Posterior cingulate gyrus (tissue), 11 donors: ENCODE data around the gene ARHGAP15.

Experiments used
- DNase-seq, 10 donors: peaks; one replicate each; pipeline versions ENCODE4 v3.0.0 to v3.0.0-alpha.2; 2020 to 2021; ENCODE audit warnings: mixed read lengths in 3 of 10
- intact Hi-C: fragments of 100-400 bp; cut with DNase I; formaldehyde crosslinking; loops from one replicate; pipeline ENCODE4 v1.15.1; 2023

Gene ARHGAP15

DNA sequence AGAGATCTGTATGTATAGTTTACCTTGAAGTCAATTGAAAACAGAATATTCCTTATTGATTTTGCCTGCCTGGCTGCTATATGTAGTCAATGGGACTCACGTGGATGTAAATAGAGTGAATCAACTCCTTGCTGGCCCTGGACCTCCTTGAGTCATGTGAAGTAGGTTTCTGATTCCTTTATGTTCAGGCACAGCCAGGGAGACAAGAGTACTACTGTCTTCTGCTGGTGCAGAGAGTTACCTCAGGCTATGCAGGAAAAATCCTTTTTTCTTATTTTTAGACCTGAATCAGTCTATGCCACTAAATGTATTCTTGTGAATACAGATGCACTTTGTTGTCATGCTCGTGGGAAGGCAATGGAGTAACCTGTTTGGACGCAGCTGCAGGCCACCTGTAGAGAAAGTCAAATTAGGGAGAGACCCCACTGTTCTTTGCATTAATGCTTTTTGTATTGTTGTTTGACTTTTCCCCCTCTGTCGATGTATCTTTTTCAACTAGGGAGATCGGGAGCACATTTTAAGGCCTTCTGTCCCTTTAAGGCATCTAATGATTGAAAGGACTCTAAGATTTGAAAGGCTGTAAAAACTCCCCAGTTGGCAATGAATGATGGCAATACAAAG lies 473.9 kb downstream of the ARHGAP15 start:
- intact Hi-C loops = no loop called here
- DNase-seq = no peak

GRCh38 chr2:143603846-143604565 lies 474.8 kb downstream of the ARHGAP15 start:
- DNase-seq = no peak
- intact Hi-C loops = no loop called here

DNA sequence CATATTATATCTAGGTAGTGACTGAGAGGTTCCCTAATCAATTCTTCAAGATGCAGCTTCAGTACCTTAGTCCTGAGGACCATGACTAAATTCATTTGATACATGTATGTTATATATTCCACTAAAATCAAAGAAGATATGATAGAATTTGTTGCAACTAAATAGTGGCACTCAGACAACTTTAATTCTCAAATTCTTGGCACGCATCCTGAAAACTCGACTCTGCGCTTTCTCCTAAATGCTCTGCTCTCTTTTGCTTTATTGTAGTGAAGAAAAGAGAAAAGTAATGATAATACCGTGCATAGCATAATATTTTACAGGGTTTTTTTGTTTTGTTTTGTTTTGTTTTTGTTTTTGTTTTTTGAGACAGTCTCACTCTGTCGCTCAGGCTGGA lies 475.3 kb downstream of the ARHGAP15 start:
- no peak for DNase-seq
- intact Hi-C loops = no loop called here

GRCh38 chr2:143607231-143608062 lies 478.2 kb downstream of the ARHGAP15 start:
- no peak for DNase-seq
- intact Hi-C loops = no loop called here

GRCh38 chr2:143608063-143608423 lies 478.8 kb downstream of the ARHGAP15 start:
- intact Hi-C loops = no loop called here
- DNase-seq = no peak

- intact Hi-C loops = no loop called here
- DNase-seq = no peak
These were observed 479.5 kb downstream of the ARHGAP15 start for GRCh38 chr2:143608758-143609157.

DNA sequence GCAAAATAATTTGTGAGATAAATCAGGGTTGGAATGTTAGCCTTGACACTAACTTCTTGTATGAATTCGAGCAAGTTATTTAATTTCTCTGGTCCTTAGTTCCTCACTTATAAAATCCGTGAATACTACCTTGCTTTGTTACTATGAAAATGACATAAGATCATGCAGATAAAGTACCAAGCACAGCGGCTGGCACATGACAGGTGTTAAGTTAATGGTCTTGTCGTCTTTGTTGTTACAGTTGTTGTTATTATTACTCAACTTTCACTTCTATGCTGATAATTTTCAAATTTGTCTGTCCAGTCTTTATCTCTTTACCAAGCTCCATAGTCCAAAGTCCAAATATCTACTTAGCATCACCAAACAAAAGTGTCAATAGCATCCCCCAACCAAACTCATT lies 482.1 kb downstream of the ARHGAP15 start:
- intact Hi-C loops = no loop called here
- DNase-seq = no peak

DNA sequence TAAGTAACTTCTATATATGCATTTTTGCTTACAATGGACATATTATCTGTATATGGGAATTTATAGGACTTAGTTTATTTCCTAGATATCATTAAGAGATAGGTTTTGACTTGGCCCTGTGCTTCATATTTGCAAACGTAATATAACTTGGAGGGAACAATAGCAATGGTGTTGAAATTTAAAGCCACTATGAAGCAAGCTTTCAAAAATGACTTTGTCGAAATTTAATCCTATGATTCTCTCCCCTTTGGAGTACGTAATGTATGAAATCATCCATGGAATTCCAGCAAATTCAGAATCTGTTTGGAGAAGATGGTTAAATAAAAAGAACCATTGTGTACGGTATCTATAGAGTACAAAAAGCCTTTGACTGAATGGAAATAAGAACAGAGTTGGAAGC lies 486.3 kb downstream of the ARHGAP15 start:
- no peak for DNase-seq
- intact Hi-C loops = no loop called here

GRCh38 chr2:143616452-143616851 lies 487.2 kb downstream of the ARHGAP15 start:
- intact Hi-C loops = no loop called here
- no peak for DNase-seq

- intact Hi-C loops = no loop called here
- no peak for DNase-seq
These were observed 488.7 kb downstream of the ARHGAP15 start for GRCh38 chr2:143617803-143618415.

DNA sequence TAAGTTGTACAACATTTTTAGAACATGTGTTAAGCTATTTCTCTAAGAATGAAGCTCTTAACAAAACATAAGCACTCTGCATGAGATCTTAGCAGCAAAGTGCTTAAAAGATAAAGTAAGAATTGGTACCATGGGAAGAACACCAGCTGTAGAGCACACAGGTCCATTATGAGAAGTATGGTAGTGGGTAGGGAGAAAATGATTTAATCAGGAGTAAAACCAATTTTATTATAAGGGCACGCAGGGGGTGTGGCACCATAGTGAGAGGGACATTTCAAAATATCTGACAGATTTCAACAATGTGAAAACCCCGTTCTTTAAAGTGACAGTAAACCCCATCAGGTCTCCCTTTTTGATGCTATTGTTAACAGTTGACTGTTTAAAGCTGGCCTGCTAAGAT lies 492.9 kb downstream of the ARHGAP15 start:
- intact Hi-C loops = no loop called here
- no peak for DNase-seq

- DNase-seq = no peak
- intact Hi-C loops = no loop called here
These were observed 494.2 kb downstream of the ARHGAP15 start for GRCh38 chr2:143623231-143623908.

- intact Hi-C loops = no loop called here
- DNase-seq = no peak
These were observed 494.7 kb downstream of the ARHGAP15 start for GRCh38 chr2:143623909-143624260.

DNA sequence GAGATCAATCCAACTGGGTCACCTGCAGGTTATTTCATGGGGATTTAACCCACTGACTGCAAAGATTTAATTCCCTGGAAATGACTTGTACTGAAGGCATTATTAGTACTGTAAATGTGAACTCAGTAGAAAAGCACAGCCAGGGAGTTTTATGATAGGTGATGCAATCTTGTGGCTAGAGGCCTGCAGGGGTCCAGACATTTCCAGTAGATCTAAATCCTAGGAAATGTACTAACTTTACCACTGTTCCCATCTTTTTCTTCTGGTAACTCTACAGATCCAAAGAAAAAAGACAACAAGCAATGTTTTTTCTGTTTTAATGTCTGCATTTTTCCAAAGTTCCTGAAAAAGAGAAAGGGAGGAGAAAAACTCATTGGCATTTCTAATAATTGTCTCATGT lies 500.1 kb downstream of the ARHGAP15 start:
- intact Hi-C loops = no loop called here
- DNase-seq = no peak

DNA sequence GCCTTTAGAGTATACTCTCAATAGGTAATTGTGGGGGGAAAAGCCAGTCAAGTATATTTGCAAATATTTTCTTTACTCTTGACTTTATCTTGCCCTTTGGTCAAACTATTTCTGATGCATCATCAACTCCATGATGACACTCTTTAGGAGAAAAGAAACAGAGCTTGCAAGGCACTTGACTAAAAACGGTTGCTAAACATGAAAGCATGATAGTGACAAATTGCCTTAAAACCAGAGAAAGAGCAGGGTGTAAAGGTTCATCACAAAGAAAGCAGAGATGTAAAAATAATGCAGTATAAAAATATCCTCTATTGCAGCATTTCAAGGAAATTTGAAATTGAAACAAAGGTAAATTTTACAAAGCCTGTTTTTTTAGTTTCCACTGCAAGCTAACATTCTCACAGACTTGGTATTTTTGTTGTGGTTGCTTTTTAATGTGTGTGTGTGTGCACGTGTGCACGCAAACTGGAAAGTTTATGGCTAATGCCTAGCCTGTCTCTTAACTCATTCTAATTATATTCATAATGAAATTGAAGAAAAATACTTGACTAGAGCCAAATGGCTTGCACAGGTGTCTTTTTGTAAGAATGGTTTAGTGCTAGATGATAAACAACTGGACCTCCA lies 503.6 kb downstream of the ARHGAP15 start:
- intact Hi-C loops = no loop called here
- no peak for DNase-seq

DNA sequence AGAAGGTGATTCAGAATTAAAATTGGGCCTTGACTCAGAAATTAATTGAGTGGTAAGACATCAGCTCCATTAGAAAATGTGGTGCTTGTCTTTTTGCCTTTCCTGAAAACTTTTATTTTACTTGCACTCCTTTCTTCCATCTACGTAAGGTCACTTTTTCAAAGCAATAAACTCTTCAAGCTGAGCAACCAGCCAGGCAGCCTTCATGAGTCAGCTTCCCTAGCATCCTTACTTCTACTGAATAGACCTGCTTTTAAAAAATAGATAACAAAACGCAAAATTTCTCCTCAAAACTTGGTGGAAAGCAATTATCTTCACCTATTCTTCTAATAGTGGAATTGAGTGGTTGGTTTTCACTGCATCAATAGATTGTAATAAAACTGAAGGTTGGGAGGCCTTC lies 504.2 kb downstream of the ARHGAP15 start:
- intact Hi-C loops = no loop called here
- no peak for DNase-seq

DNA sequence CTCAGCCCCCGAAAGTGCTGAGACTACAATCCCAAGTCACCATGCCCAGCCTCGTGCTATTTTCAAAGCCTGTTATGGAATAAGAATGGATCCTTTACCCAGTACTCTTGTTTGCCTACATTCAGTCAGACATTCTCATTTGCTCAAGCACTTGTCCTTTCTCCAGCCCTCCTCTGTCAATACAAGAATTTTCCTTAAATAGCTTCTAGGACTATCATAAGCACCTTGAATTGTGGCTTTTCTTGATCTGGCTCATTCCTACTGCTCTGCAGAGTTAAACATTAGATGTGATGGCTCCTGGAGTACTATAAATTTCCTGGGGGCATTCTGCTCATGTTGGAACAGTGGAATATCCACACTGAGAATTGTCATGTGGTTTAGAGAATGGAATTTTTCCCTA lies 506.1 kb downstream of the ARHGAP15 start:
- intact Hi-C loops = no loop called here
- DNase-seq = no peak

- no peak for DNase-seq
- intact Hi-C loops = no loop called here
These were observed 506.7 kb downstream of the ARHGAP15 start for GRCh38 chr2:143635936-143636335.

GRCh38 chr2:143640826-143641225 lies 511.6 kb downstream of the ARHGAP15 start:
- DNase-seq = no peak
- intact Hi-C loops = no loop called here

DNA sequence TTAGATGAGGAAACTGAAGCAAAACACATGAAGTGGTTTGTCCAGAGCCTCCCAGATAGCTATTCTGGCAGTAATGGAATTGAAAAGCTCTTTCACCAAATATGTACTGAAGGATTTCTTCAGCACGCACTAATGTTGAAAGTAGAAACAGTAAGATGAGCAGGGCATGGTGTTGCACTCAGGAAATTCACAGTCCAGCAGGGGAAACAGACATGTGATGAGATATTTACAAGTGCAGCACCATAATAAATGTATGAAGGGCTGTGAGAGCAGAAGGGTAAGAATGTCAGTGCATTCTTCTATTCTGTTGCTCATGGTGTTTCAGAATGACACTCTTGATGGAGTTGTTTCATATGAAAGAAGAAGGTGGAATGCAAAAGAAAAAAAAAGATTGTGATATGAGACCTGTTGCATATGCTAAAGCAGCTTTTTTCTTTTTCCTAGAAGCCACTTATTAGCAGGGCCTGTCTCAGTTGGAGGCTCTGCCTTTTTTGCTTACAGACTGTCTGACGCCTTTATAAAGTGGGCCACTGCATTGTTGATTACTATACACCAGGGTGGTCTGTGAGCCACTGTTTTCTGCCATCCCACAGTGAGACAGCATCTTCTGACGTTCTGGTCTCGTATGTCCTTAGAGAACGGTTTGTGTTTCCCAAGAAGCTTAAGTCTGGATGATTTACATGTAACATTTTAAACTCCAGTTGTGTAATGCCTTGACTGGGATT lies 516.9 kb downstream of the ARHGAP15 start:
- intact Hi-C loops = no loop called here
- DNase-seq = no peak
